K562 (cell line): Measurements from ENCODE around the gene PIBF1. TPM values are rescaled to one million over a fixed set of nuclear protein-coding genes. Genes with fewer than 3 reads are reported as not detected.
A peak's percentile ranks its signal among the peaks of the same experiment; 100 is the strongest.

Source experiments
- ATAC-seq: fragments of 200-7000 bp; cut with Tn5 transposase; 3 replicates; pipeline ENCODE4 v1.9.1; 2020; ENCODE audit warnings: moderate library complexity
- BruUV-seq: library from RNA; stranded (reverse); fragments of 400-500 nt; replicated peaks from 2 replicates; lab custom pipeline; 2021; lab: Mats Ljungman, UMichigan
- CTCF ChIA-PET: fragments of 300-600 bp; formaldehyde crosslinking; extraction: SDS; loops from one replicate; lab custom pipeline; 2021; ENCODE audit warnings: low intra/inter-chr PET ratio; lab: Yijun Ruan, JAX
- POLR2A ChIA-PET: fragments of 300-600, 350-650 bp; sonication (Branson Sonifier 250); formaldehyde crosslinking; extraction: SDS; loops from one replicate; lab custom pipeline; 2021; ENCODE audit warnings: antibody characterized with exemption, inconsistent platforms; lab: Yijun Ruan, JAX
- DNase-seq, 4 experiments: peaks; one replicate each; pipeline versions ENCODE4 v3.0.0 to v3.0.0-alpha.2; 2011 to 2018; ENCODE audit warnings: low spot score in 3 of 4, mixed read lengths in 3 of 4; ENCODE audit errors: extremely low read depth in 1 of 4
- FAIRE-seq: peaks from 2 replicates; lab custom pipeline; 2011; peaks lifted over from hg19 to GRCh38; lab: Jason Lieb, UNC
- H2AFZ ChIP-seq: 2 replicates; pipeline ENCODE4 v1.6.0; 2011; ENCODE audit warnings: low read depth, low read length, control low read depth, inconsistent platforms
- H3K27ac ChIP-seq: fragments of 200-600 bp; 3 replicates; pipeline ENCODE4 v1.8.0; 2011; ENCODE audit warnings: low read depth, mild to moderate bottlenecking, control low read depth, inconsistent platforms, low read length, moderate library complexity, mixed read lengths; ENCODE audit errors: extremely low read depth
- H3K27me3 ChIP-seq, 2 experiments: fragments of 300-600 bp in 1 of 2; 2 replicates in 1 of 2; 3 replicates in 1 of 2; pipeline versions ENCODE4 v1.6.0 to v1.8.0; 2011; ENCODE audit warnings: inconsistent platforms in 2 of 2, low read length in 2 of 2, mild to moderate bottlenecking in 1 of 2, mixed read lengths in 1 of 2, moderate library complexity in 1 of 2; ENCODE audit not compliant: control insufficient read depth in 2 of 2, insufficient read depth in 2 of 2
- H3K36me3 ChIP-seq: fragments of 300-600 bp; 3 replicates; pipeline ENCODE4 v1.8.0; 2011; ENCODE audit warnings: mild to moderate bottlenecking, low read length, inconsistent platforms; ENCODE audit not compliant: control insufficient read depth, insufficient read depth
- H3K4me1 ChIP-seq, 2 experiments: fragments of 200-600 bp in 1 of 2; replicated peaks in 1 of 2; 2 replicates in 1 of 2; 3 replicates in 1 of 2; pipeline versions ENCODE4 v1.5.1 to v1.8.0; 2011; ENCODE audit warnings: inconsistent platforms in 2 of 2, low read length in 2 of 2, mild to moderate bottlenecking in 1 of 2, mixed read lengths in 1 of 2, moderate library complexity in 1 of 2; ENCODE audit not compliant: control insufficient read depth in 2 of 2, insufficient read depth in 2 of 2
- H3K4me2 ChIP-seq: 2 replicates; pipeline ENCODE4 v1.6.1; 2011; ENCODE audit warnings: low read length, control low read depth, inconsistent platforms, mixed read lengths; ENCODE audit not compliant: insufficient read depth
- H3K4me3 ChIP-seq: fragments of 200-600 bp; sonication (generic), shearing (Covaris generic); 2 replicates; pipeline ENCODE4 v1.5.1; 2016; ENCODE audit warnings: control low read depth, inconsistent platforms
- H3K79me2 ChIP-seq: fragments of 200-600 bp; 3 replicates; pipeline ENCODE4 v1.8.0; 2011; ENCODE audit warnings: low read length, inconsistent platforms; ENCODE audit not compliant: control insufficient read depth, insufficient read depth
- H3K9ac ChIP-seq, 2 experiments: 2 replicates each; pipeline versions ENCODE4 v1.6.0 to v1.6.1; 2011; ENCODE audit warnings: low read depth in 2 of 2, low read length in 2 of 2, control low read depth in 1 of 2, inconsistent platforms in 1 of 2, mild to moderate bottlenecking in 1 of 2, mixed read lengths in 1 of 2; ENCODE audit not compliant: insufficient read depth in 1 of 2
- H3K9me1 ChIP-seq: one replicate; pipeline ENCODE4 v1.6.0; 2011; ENCODE audit warnings: inconsistent platforms, mild to moderate bottlenecking, low read length, moderate library complexity; ENCODE audit not compliant: control insufficient read depth, insufficient read depth
- H3K9me3 ChIP-seq: replicated peaks from 2 replicates; pipeline ENCODE4 v1.5.1; 2011; ENCODE audit warnings: low read depth, low read length, inconsistent platforms; ENCODE audit not compliant: control insufficient read depth, insufficient read depth
- H4K20me1 ChIP-seq: replicated peaks from 2 replicates; pipeline ENCODE4 v1.6.1; 2011; ENCODE audit warnings: low read length, inconsistent platforms, mixed read lengths; ENCODE audit not compliant: control insufficient read depth, insufficient read depth
- GTF3C2 ChIP-seq: IDR thresholded peaks from 3 replicates; pipeline ENCODE4 v1.6.1; 2011; ENCODE audit warnings: borderline replicate concordance, mild to moderate bottlenecking, moderate library complexity; ENCODE audit not compliant: insufficient read length; ENCODE audit errors: extremely low read depth
- WGBS: fragments of 100-300 bp; shearing (Covaris generic); methylation state at CpG from one replicate; pipeline ENCODE4 v1.1.6; 2016; ENCODE audit warnings: low coverage, mixed read lengths; ENCODE audit not compliant: insufficient coverage; ENCODE audit errors: missing lambda C conversion rate; 5-methylcytosine and 5-hydroxymethylcytosine counted together
- in situ Hi-C: fragments of 300-500 bp; cut with MboI; formaldehyde crosslinking; loops from 4 replicates; pipeline ENCODE4 v1.15.0; 2018; ENCODE audit warnings: inconsistent platforms, mixed read lengths
- intact Hi-C: fragments of 100-400 bp; cut with micrococcal nuclease; formaldehyde crosslinking; loops from 2 replicates; pipeline ENCODE4 v1.14.2; 2022
- polyA plus RNA-seq, 8 experiments: library from polyadenylated mRNA; depleted of rRNA in 4 of 8; stranded (reverse) in 5 of 8; unstranded in 3 of 8; fragments of >200 nt; fragmentation: Nextera tagmentation in 2 of 8; fragmentation: Illumina TruSeq in 1 of 8; extraction: Ambion mirVana in 2 of 8; extraction: Trizol in 1 of 8; gene quantifications; 2 replicates each; pipeline versions ENCODE4 v1.2.1 to v1.2.3, GENCODE V29; 2011 to 2014; ENCODE audit warnings: inconsistent platforms in 1 of 8, missing spikeins in 1 of 8
- total RNA-seq, 7 experiments: library from RNA; depleted of rRNA in 6 of 7; stranded (reverse); fragments of >200 nt in 6 of 7; fragmentation: Illumina TruSeq in 2 of 7; extraction: Trizol in 2 of 7; gene quantifications; 2 replicates each; pipeline versions ENCODE4 v1.2.1 to v1.2.3, GENCODE V29; 2011 to 2021; ENCODE audit warnings: low replicate concordance in 1 of 7
- TF ChIP-seq, protein P1 (sequence below): fragments of 450-650 bp; IDR thresholded peaks from 2 replicates; pipeline ENCODE4 v1.6.1; 2016

The PIBF1 gene
- total and polyA plus RNA-seq, 9 of the 15 experiments (the other 6 are each of a cell fraction or from before 2014, with no cell fraction given), result 9.1 to 28.8 (median 14.7) TPM

DNA sequence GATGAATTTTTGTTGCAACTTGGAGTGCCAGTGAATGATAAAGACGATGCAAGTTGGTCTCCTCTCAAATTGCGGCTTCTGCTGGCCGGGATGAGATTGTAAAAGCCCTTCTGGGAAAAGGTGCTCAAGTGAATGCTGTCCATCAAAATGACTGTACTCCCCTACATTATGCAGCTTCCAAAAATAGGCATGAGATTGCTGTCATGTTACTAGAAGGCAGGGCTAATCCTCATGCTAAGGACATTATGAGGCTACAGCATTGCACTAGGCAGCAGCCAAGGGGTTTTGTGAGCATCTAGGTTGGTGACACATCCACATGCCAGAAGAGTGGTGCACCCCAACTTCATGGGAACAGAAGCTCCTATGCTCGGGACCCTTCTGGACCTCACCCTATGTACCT, 254.6 kb downstream of the PIBF1 start:
- CTCF ChIA-PET, result no interaction called here
- FAIRE-seq (no peak), DNase-seq (no peak), ATAC-seq (no peak)
- POLR2A ChIA-PET, result interaction anchor here (0.6 kb wide), 1 partner anchor 50 kb away, joined by 3 read pairs; no protein-coding TSS in a partner anchor
- WGBS, result 0% methylated on average over 4 of the region's 4 CpGs
- Histone ChIP-seq H3K79me2 (no peaks in the 10 kb centered on the region), H3K27ac (no peak overlapping the region), H3K9ac (no peak overlapping the region), H3K4me3 (no peak overlapping the region), H3K4me1 (no peaks in the 10 kb centered on the region), H3K4me2 (no peak overlapping the region), H3K36me3 (no peaks in the 10 kb centered on the region), H3K27me3 (peaks cover 0 to 6% of the 10 kb centered on the region in 2 experiments; a peak in 1 of 5 replicates), H4K20me1 (no peaks in the 10 kb centered on the region), H2AFZ (no peak overlapping the region), H3K9me3 (no peaks in the 10 kb centered on the region), H3K9me1 (no peaks in the 10 kb centered on the region)
- TF ChIP-seq, protein P1, sequence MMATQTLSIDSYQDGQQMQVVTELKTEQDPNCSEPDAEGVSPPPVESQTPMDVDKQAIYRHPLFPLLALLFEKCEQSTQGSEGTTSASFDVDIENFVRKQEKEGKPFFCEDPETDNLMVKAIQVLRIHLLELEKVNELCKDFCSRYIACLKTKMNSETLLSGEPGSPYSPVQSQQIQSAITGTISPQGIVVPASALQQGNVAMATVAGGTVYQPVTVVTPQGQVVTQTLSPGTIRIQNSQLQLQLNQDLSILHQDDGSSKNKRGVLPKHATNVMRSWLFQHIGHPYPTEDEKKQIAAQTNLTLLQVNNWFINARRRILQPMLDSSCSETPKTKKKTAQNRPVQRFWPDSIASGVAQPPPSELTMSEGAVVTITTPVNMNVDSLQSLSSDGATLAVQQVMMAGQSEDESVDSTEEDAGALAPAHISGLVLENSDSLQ, result 0 out of 2 replicates have a peak, but pooled peaks have one; percentile 42
- no peak for TF ChIP-seq GTF3C2
- BruUV-seq, result no TSS peak
- in situ Hi-C loops (no loop called here), intact Hi-C loops (no loop called here)
